IPS-NIHi7 (cell line): ENCODE data around the gene WDR27.
"Not testable (repeated sequence)": the region's sequence is repeated elsewhere in the genome, so short reads cannot be mapped to it uniquely, and the experiment has no call there.

Experiments
- DNase-seq: peaks from one replicate; pipeline ENCODE4 v3.0.0; 2012; ENCODE audit warnings: mixed read lengths; ENCODE audit errors: extremely low spot score

Gene WDR27

GRCh38 chr6:169474362-169474761 is 227.5 kb downstream of the WDR27 start:
- no peak for DNase-seq

- no peak for DNase-seq
Measured at GRCh38 chr6:169473663-169474062, 228.2 kb downstream of the WDR27 start.

- DNase-seq = no peak
Measured at GRCh38 chr6:169472786-169473416, 228.9 kb downstream of the WDR27 start.

- DNase-seq = no peak
Measured at GRCh38 chr6:169470790-169471189, 231.0 kb downstream of the WDR27 start.

GRCh38 chr6:169469028-169469427 is 232.8 kb downstream of the WDR27 start:
- no peak for DNase-seq

GRCh38 chr6:169467755-169468154 is 234.1 kb downstream of the WDR27 start:
- not testable (repeated sequence) for DNase-seq

- not testable (repeated sequence) for DNase-seq
Measured at GRCh38 chr6:169466256-169466655, 235.6 kb downstream of the WDR27 start.

GRCh38 chr6:169457762-169458161 is 244.1 kb downstream of the WDR27 start:
- no peak for DNase-seq

GRCh38 chr6:169456840-169457239 is 245.0 kb downstream of the WDR27 start:
- DNase-seq = no peak

GRCh38 chr6:169455470-169455869 is 246.4 kb downstream of the WDR27 start:
- DNase-seq = no peak

GRCh38 chr6:169454872-169455204 is 247.0 kb downstream of the WDR27 start:
- DNase-seq = no peak

- no peak for DNase-seq
Measured at GRCh38 chr6:169454204-169454871, 247.5 kb downstream of the WDR27 start.

GRCh38 chr6:169452869-169453620 is 248.8 kb downstream of the WDR27 start:
- no peak for DNase-seq

- no peak for DNase-seq
Measured at GRCh38 chr6:169452117-169452868, 249.5 kb downstream of the WDR27 start.

- DNase-seq = no peak
Measured at GRCh38 chr6:169451065-169451838, 250.6 kb downstream of the WDR27 start.

GRCh38 chr6:169450097-169450496 is 251.7 kb downstream of the WDR27 start:
- no peak for DNase-seq

- DNase-seq = no peak
Measured at GRCh38 chr6:169449221-169449620, 252.6 kb downstream of the WDR27 start.

GRCh38 chr6:169445661-169446581 is 255.9 kb downstream of the WDR27 start:
- no peak for DNase-seq

GRCh38 chr6:169445227-169445626 is 256.6 kb downstream of the WDR27 start:
- no peak for DNase-seq

- no peak for DNase-seq
Measured at GRCh38 chr6:169441292-169441691, 260.5 kb downstream of the WDR27 start.
